CD4-positive, alpha-beta T cell treated with Interleukin-6 at 100 ng/mL for 8 hours (primary cell): ENCODE results near the gene ULBP2.
"Not testable (repeated sequence)": the region's sequence is repeated elsewhere in the genome, so short reads cannot be mapped to it uniquely, and the experiment has no call there.

ENCODE experiments used
- DNase-seq: peaks from one replicate; pipeline ENCODE4 v3.0.0-alpha.2; 2020; ENCODE audit warnings: mixed read lengths, low spot score

The ULBP2 gene

GRCh38 chr6:149941583-149942460 is at the start of gene ULBP2:
Gene ULBP2 (plus strand): TSS chr6:149942014. CDS start chr6:149942073, 59 bp downstream.
- DNase-seq: peak; percentile 86

- DNase-seq: no peak
Measured at GRCh38 chr6:149895048-149895590, 46.7 kb upstream of the ULBP2 start.

- DNase-seq: peak; percentile 44
Measured at GRCh38 chr6:149895833-149896271, 46.0 kb upstream of the ULBP2 start.

GRCh38 chr6:149896491-149896890 is 45.3 kb upstream of the ULBP2 start:
- DNase-seq: no peak

GRCh38 chr6:149897015-149897697 is 44.7 kb upstream of the ULBP2 start:
- DNase-seq: no peak

GRCh38 chr6:149897855-149898744 is 43.7 kb upstream of the ULBP2 start, which contains the start of gene RAET1E:
Gene RAET1E (minus strand): TSS chr6:149898113. CDS start chr6:149890901, 7,212 bp downstream.
- DNase-seq: no peak

GRCh38 chr6:149898966-149899365 is 42.8 kb upstream of the ULBP2 start:
- no peak for DNase-seq

- no peak for DNase-seq
Measured at GRCh38 chr6:149899486-149899885, 42.3 kb upstream of the ULBP2 start.

GRCh38 chr6:149899926-149900619 is 41.7 kb upstream of the ULBP2 start:
- no peak for DNase-seq

- DNase-seq: no peak
Measured at GRCh38 chr6:149900620-149901443, 41.0 kb upstream of the ULBP2 start.

GRCh38 chr6:149901444-149902140 is 40.2 kb upstream of the ULBP2 start:
- DNase-seq: no peak

GRCh38 chr6:149903938-149904611 is 37.7 kb upstream of the ULBP2 start:
- no peak for DNase-seq

GRCh38 chr6:149904661-149905370 is 37.0 kb upstream of the ULBP2 start:
- DNase-seq: no peak

- DNase-seq: no peak
Measured at GRCh38 chr6:149905371-149905910, 36.4 kb upstream of the ULBP2 start.

GRCh38 chr6:149905911-149906371 is 35.9 kb upstream of the ULBP2 start:
- DNase-seq: no peak

GRCh38 chr6:149906405-149906804 is 35.4 kb upstream of the ULBP2 start:
- no peak for DNase-seq

- DNase-seq: no peak
Measured at GRCh38 chr6:149907317-149907716, 34.5 kb upstream of the ULBP2 start.

- not testable (repeated sequence) for DNase-seq
Measured at GRCh38 chr6:149908480-149908879, 33.3 kb upstream of the ULBP2 start.
